Measurements from ENCODE around the gene BACE2. TPM values are rescaled to one million over a fixed set of nuclear protein-coding genes. Genes with fewer than 3 reads are reported as not detected.
"Not testable (repeated sequence)": the region's sequence is repeated elsewhere in the genome, so short reads cannot be mapped to it uniquely, and the experiment has no call there.

BACE2 gene
- total RNA-seq, 1 donor: 122 TPM

GRCh38 chr21:41233916-41234315 lies 66.0 kb downstream of the BACE2 start:
- no peak for DNase-seq (ENCODE audit: low read depth)
- H3K4me3 ChIP-seq (ENCODE audit: low read depth, low read length): no peak overlapping the region
- no peak for TF ChIP-seq CTCF (IDR thresholded peaks at IDR 0.05; ENCODE audit: insufficient read depth, low read length)

- TF ChIP-seq CTCF (IDR thresholded peaks at IDR 0.05; ENCODE audit: insufficient read depth, low read length): no peak
Observed at GRCh38 chr21:41234569-41234968, 66.6 kb downstream of the BACE2 start.

GRCh38 chr21:41235201-41235600 lies 67.2 kb downstream of the BACE2 start:
- no peak for TF ChIP-seq CTCF (IDR thresholded peaks at IDR 0.05; ENCODE audit: insufficient read depth, low read length)
- no peak for DNase-seq (ENCODE audit: low read depth)
- H3K4me3 ChIP-seq (ENCODE audit: low read depth, low read length): no peak overlapping the region

More at GRCh38 chr21:41234569-41234968, 66.6 kb downstream of the BACE2 start:
- no peak for DNase-seq (ENCODE audit: low read depth)
- H3K4me3 ChIP-seq (ENCODE audit: low read depth, low read length): no peak overlapping the region

GRCh38 chr21:41236352-41236973 lies 68.5 kb downstream of the BACE2 start:
- H3K4me3 ChIP-seq (ENCODE audit: low read depth, low read length): no peak overlapping the region
- no peak for DNase-seq (ENCODE audit: low read depth)
- TF ChIP-seq CTCF (IDR thresholded peaks at IDR 0.05; ENCODE audit: insufficient read depth, low read length): no peak

- H3K4me3 ChIP-seq (ENCODE audit: low read depth, low read length): not testable (repeated sequence)
- DNase-seq (ENCODE audit: low read depth): peak; percentile 65
Observed at GRCh38 chr21:41238081-41238796, 70.3 kb downstream of the BACE2 start.

GRCh38 chr21:41240040-41240439 lies 72.1 kb downstream of the BACE2 start:
- DNase-seq (ENCODE audit: low read depth): no peak
- no peak for TF ChIP-seq CTCF (IDR thresholded peaks at IDR 0.05; ENCODE audit: insufficient read depth, low read length)
- H3K4me3 ChIP-seq (ENCODE audit: low read depth, low read length): no peak overlapping the region

- no peak for DNase-seq (ENCODE audit: low read depth)
- H3K4me3 ChIP-seq (ENCODE audit: low read depth, low read length): no peak overlapping the region
- no peak for TF ChIP-seq CTCF (IDR thresholded peaks at IDR 0.05; ENCODE audit: insufficient read depth, low read length)
Observed at GRCh38 chr21:41241341-41241740, 73.4 kb downstream of the BACE2 start.
